ENCODE results near the gene CYREN.

Gene CYREN

DNA sequence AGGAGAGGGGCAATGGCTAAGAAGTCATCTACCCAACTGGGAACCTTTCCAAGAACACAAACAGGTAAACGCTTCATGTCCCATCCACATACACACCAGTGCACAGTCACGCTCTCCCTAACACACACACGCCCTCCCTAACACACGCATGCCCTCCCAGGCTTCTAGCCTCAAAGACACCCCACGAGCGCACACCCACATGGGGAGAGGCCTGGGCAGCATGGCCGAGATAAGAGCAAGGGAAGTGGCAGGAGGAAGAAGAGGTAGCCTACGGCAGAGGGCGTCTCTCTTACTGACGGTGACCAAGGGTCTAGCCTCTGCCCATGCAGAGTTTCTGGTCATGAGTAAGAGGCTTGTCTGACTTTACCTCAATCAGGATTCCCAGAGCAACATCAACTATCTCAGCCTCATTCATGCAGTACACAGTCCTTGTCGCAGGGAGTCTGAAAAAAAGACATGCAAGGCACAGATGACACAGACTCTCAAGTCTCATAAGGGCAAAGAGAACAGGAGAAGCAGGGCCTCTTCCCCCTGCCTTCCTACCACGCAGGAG, 3.1 kb downstream of the CYREN start:
- Histone ChIP-seq H3K27ac (ENCODE audit: low read length) (no peak overlapping the region), H2AFZ (ENCODE audit: low read depth, low read length) (no peak overlapping the region), H3K9ac (ENCODE audit: low read length) (no peak overlapping the region), H3K4me1 (ENCODE audit: low read length) (peaks cover 26% of the 10 kb centered on the region), H3K4me2 (ENCODE audit: low read length) (no peak overlapping the region), H4K20me1 (ENCODE audit: insufficient read depth, low read length) (peaks cover 16% of the 10 kb centered on the region), H3K36me3 (replicated peaks; ENCODE audit: low read depth, low read length) (peaks cover 57% of the 10 kb centered on the region), H3K4me3 (ENCODE audit: low read length) (no peak overlapping the region), H3K9me3 (ENCODE audit: insufficient read depth, low read length) (no peaks in the 10 kb centered on the region), H3K79me2 (ENCODE audit: low read length) (peaks cover 19% of the 10 kb centered on the region), H3K27me3 (ENCODE audit: low read depth, low read length) (no peaks in the 10 kb centered on the region)
- TF ChIP-seq EZH2phosphoT487 (IDR thresholded peaks at IDR 0.05; ENCODE audit: low read depth): no peak
- TF ChIP-seq, protein P1, sequence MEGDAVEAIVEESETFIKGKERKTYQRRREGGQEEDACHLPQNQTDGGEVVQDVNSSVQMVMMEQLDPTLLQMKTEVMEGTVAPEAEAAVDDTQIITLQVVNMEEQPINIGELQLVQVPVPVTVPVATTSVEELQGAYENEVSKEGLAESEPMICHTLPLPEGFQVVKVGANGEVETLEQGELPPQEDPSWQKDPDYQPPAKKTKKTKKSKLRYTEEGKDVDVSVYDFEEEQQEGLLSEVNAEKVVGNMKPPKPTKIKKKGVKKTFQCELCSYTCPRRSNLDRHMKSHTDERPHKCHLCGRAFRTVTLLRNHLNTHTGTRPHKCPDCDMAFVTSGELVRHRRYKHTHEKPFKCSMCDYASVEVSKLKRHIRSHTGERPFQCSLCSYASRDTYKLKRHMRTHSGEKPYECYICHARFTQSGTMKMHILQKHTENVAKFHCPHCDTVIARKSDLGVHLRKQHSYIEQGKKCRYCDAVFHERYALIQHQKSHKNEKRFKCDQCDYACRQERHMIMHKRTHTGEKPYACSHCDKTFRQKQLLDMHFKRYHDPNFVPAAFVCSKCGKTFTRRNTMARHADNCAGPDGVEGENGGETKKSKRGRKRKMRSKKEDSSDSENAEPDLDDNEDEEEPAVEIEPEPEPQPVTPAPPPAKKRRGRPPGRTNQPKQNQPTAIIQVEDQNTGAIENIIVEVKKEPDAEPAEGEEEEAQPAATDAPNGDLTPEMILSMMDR (IDR thresholded peaks at IDR 0.05; ENCODE audit: low read depth, low read length): no peak

DNA sequence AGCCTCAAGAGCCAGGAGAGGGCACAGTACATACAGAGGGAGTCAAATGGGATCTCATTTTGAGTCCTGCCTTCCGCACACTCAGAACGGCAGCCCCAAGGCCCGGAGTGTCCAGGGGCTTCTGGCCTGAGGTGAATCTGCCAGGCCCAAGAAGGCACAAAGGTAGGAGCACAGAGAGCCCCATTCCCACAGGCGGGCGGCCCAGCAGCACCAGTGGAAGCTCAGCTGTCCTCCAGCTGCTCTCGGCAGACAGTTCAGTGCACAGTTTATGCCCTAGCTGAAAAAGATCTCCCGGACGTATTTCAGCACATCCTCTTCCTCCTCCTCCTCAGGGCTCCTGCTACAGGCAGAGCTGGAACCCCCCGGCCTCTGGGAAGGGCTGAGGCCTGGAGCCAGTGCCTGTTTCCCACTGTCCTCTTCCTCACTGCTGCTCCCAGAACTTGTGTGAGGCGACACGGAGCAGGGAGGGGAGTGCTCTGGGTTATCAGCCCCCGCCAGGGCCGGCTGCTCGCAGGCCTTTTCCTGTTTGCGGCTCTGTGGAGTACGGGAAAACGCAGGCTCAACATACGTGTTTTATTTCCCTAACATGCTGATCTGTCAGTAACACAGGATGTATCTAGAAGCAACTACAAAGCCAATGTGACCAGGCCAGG, 4.0 kb downstream of the CYREN start:
- Histone ChIP-seq H3K79me2 (ENCODE audit: low read length) (peaks cover 19% of the 10 kb centered on the region), H3K9me3 (ENCODE audit: insufficient read depth, low read length) (no peaks in the 10 kb centered on the region), H4K20me1 (ENCODE audit: insufficient read depth, low read length) (peaks cover 16% of the 10 kb centered on the region), H3K27ac (ENCODE audit: low read length) (no peak overlapping the region), H2AFZ (ENCODE audit: low read depth, low read length) (no peak overlapping the region), H3K4me3 (ENCODE audit: low read length) (no peak overlapping the region), H3K4me1 (ENCODE audit: low read length) (peaks cover 18% of the 10 kb centered on the region), H3K27me3 (ENCODE audit: low read depth, low read length) (no peaks in the 10 kb centered on the region), H3K36me3 (replicated peaks; ENCODE audit: low read depth, low read length) (peaks cover 66% of the 10 kb centered on the region), H3K9ac (ENCODE audit: low read length) (no peak overlapping the region), H3K4me2 (ENCODE audit: low read length) (no peak overlapping the region)
- TF ChIP-seq, protein P1 (IDR thresholded peaks at IDR 0.05; ENCODE audit: low read depth, low read length): no peak
- no peak for TF ChIP-seq EZH2phosphoT487 (IDR thresholded peaks at IDR 0.05; ENCODE audit: low read depth)

DNA sequence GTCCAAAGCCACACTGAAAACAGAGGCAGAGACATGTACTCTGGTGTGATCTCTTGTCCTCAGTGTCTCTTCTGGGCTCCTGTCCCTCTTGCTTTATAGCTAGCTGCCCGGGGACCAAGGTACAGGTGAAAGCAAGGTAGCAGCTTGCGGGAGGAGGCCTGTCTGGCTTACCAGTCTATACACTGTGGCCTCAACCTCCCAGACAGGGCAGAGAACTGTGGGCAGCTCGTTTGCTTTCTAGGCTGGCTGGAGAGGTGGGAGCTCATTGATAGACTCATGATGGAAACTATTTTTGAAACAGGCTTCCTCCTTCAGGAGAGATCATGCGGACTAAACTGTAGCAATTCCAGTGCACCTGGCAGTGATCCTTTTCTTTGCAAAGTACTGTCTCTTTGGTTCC, 4.6 kb downstream of the CYREN start:
- Histone ChIP-seq H3K4me3 (ENCODE audit: low read length) (no peak overlapping the region), H3K4me1 (ENCODE audit: low read length) (peaks cover 19% of the 10 kb centered on the region), H3K9ac (ENCODE audit: low read length) (no peak overlapping the region), H3K79me2 (ENCODE audit: low read length) (peaks cover 19% of the 10 kb centered on the region), H4K20me1 (ENCODE audit: insufficient read depth, low read length) (peaks cover 16% of the 10 kb centered on the region), H3K27ac (ENCODE audit: low read length) (no peak overlapping the region), H3K9me3 (ENCODE audit: insufficient read depth, low read length) (no peaks in the 10 kb centered on the region), H3K4me2 (ENCODE audit: low read length) (no peak overlapping the region), H3K36me3 (replicated peaks; ENCODE audit: low read depth, low read length) (peaks cover 67% of the 10 kb centered on the region), H2AFZ (ENCODE audit: low read depth, low read length) (no peak overlapping the region), H3K27me3 (ENCODE audit: low read depth, low read length) (no peaks in the 10 kb centered on the region)
- no peak for TF ChIP-seq EZH2phosphoT487 (IDR thresholded peaks at IDR 0.05; ENCODE audit: low read depth)
- TF ChIP-seq, protein P1 (IDR thresholded peaks at IDR 0.05; ENCODE audit: low read depth, low read length): no peak

DNA sequence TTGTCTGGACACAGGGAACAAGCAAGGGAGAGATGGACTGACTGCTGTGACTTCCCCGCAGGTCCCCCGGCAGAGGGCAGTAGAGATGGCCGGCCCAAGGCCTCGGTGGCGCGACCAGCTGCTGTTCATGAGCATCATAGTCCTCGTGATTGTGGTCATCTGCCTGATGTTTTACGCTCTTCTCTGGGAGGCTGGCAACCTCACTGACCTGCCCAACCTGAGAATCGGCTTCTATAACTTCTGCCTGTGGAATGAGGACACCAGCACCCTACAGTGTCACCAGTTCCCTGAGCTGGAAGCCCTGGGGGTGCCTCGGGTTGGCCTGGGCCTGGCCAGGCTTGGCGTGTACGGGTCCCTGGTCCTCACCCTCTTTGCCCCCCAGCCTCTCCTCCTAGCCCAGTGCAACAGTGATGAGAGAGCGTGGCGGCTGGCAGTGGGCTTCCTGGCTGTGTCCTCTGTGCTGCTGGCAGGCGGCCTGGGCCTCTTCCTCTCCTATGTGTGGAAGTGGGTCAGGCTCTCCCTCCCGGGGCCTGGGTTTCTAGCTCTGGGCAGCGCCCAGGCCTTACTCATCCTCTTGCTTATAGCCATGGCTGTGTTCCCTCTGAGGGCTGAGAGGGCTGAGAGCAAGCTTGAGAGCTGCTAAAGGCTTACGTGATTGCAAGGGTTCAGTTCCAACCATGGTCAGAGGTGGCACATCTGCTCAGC, 6.0 kb downstream of the CYREN start:
- Histone ChIP-seq H3K27me3 (ENCODE audit: low read depth, low read length) (no peaks in the 10 kb centered on the region), H4K20me1 (ENCODE audit: insufficient read depth, low read length) (peaks cover 16% of the 10 kb centered on the region), H3K27ac (ENCODE audit: low read length) (no peak overlapping the region), H3K4me1 (ENCODE audit: low read length) (peaks cover 21% of the 10 kb centered on the region), H3K79me2 (ENCODE audit: low read length) (peaks cover 13% of the 10 kb centered on the region), H3K9ac (ENCODE audit: low read length) (no peak overlapping the region), H3K36me3 (replicated peaks; ENCODE audit: low read depth, low read length) (peaks cover 70% of the 10 kb centered on the region), H3K4me3 (ENCODE audit: low read length) (no peak overlapping the region), H3K4me2 (ENCODE audit: low read length) (no peak overlapping the region), H2AFZ (ENCODE audit: low read depth, low read length) (no peak overlapping the region), H3K9me3 (ENCODE audit: insufficient read depth, low read length) (no peaks in the 10 kb centered on the region)
- no peak for TF ChIP-seq EZH2phosphoT487 (IDR thresholded peaks at IDR 0.05; ENCODE audit: low read depth)
- TF ChIP-seq, protein P1 (IDR thresholded peaks at IDR 0.05; ENCODE audit: low read depth, low read length): no peak
